Measurements from ENCODE around the gene GLIPR2.
"Not testable (repeated sequence)": the region's sequence is repeated elsewhere in the genome, so short reads cannot be mapped to it uniquely, and the experiment has no call there.

Gene GLIPR2

DNA sequence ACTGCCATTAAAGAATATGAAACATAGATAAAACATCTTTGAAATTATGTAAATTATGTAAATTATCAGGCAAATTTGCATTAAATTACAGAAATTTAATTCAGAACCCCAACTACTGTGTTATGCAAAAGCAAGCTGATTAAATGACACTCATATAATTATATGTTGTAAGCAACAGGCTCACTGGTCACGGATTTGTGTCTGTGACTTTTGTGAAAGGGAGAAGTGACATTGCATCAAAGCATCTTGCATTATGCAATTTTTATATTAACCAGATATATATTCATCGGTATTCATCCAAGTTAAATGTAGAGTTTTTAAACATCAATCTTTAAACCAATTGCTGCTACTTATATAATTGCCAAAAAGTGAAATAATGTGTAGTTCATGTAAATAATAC is 13.0 kb upstream of the GLIPR2 start:
- peak; percentile 81 to 91 for DNase-seq

DNA sequence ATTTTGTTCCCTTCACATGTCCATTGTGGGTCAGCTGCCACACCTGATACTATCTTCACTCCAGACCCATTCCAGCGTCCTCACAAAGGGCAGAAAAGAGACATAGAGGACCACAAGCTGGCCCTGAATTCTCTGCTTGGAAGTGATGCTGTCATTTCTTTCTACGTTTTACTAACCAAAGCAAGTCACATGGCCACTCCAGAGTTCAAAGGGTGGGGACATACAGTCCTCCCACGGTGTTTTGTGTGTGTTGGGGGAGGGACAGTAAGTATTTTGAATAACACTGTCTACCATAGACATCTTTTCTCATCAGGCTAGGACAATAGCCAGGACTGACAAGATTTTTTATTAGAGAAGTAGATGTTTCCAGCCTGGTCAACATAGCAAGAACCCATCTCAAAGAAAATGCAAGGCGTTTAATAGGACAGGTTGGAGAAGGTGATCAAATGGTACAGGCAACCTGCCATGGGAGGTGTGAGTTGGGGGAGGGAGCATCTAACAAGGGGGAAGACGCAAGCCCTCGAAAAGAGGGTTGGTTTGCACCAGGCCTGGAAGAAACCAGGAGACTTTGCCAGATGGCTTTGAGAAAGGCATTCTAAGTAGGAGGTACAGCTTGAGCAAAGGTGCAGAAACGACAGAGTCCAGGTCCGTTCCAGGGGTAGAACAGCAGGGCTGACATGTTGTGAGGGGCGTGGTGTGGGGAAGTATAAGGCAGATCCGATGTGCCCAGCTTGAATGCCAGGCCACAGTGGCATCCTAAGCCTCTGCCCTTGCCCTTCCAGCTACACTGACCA is 11.3 kb upstream of the GLIPR2 start:
- DNase-seq: peak; percentile 54 to 72

GRCh38 chr9:36126016-36126730 is 10.4 kb upstream of the GLIPR2 start:
- peak in 1 of 2 donors; percentile 57 for DNase-seq

DNA sequence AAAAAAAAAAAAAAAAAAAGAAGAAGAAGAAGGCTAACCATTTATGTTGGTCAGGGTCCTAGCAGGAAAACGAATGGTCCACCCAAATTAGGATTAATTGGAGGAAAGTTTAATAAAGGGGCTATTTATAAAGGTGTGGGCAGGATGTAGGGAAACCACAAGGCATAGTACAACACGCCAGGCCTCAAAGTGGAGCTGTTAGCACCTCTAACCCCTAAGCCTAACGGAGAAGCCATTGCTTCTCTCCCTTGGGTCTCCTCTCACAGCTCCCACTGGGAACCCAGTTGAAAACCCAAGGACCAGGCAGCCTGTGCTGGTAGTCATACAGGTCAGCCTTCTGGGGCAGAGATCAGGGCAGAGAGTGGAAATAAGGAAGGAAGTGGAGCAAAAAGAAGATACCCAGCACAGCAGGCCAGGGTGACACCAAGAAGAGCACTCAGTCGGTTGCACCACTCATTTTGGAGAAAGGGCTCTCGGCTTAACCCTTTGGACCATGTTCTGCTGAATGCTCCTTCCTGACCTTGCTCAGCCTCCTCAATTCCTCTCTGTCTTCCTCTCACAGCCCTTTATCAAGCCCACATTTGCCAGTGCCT is 8.8 kb upstream of the GLIPR2 start:
- peak; percentile 89 to 90 for DNase-seq

DNA sequence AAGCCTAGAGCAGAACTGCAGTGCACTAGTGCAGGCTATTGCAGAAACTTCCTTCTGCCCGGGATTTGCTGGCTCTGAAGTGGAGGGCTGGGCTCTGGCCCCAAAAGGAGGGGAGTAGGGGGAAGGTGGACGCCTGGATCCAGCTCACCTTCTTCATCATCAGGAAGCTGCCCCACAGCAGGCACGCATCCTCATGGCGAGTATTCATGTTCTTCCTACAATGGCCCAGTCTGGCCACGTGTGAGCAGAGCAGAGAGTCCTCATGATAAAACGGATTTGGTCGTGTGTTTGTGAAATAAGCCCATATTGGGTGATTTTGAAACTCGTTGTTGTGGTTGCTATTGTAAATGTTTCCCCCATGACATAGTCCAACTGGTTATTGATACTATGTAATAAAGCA is 8.2 kb upstream of the GLIPR2 start:
- peak; percentile 87 to 92 for DNase-seq

DNA sequence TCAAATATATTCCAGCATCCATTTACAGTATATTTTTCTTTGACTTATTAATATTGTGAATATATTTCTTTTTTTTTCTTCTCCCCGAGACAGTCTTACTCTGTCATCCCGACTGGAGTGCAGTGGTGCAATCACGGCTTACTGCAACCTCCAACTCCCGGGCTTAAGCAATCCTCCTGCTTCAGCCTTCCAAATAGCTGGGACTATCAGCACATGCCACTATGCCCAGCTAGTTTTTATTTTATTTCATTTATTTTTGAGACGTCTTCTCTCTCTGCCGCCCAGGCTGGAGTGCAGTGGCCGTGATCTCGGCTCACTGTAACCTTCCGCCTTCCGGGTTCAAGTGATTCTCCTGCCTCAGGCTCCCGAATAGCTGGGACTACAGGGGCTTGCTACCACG is 7.4 kb upstream of the GLIPR2 start:
- DNase-seq: peak; percentile 82 to 90

DNA sequence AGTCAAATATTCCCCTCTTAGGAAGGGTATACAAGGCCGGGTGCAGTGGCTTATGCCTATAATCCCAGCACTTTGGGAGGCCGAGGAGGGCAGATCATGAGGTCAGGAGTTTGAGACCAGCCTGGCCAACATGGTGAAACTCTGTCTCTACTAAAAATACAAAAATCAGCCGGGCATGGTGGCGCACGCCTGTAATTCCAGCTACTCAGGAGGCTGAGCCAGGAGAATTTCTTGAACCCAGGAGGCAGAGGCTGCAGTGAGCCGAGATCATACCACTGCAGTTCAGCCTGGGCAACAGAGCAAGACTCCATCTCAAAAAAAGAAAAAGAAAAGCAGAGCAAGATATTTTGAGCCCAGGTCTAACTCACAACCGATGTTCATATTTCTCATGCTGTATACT is 4.9 kb upstream of the GLIPR2 start:
- not testable (repeated sequence) for DNase-seq

- no peak for DNase-seq
These were observed 4.4 kb upstream of the GLIPR2 start for GRCh38 chr9:36132086-36132485.

- no peak for DNase-seq
These were observed 1.6 kb upstream of the GLIPR2 start for GRCh38 chr9:36134761-36135505.

GRCh38 chr9:36135741-36136271 is 727 bp upstream of the GLIPR2 start:
- no peak for DNase-seq

GRCh38 chr9:36136894-36137391 is 410 bp downstream of the GLIPR2 start:
- no peak for DNase-seq

GRCh38 chr9:36137392-36138004 is 965 bp downstream of the GLIPR2 start:
- peak; percentile 32 to 44 for DNase-seq

DNA sequence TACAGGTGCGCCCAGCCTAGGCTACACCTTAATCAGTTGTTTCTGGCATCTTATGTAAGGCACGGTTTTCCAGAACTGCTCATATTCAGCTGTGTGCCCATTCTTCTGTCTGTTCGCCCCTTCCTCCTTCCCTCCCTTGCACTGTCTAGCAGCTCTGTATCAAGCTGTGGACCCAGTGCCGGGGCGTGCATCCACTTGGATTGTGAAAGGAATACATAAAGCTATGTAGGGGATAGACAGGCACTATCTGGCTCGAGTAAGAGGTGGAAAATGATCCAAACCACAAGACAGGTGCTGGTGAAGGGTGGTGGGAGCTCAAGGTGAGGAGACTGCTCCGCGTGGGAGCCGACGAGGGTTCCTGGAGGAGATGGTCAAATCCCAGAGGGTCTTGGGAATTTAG is 2.0 kb downstream of the GLIPR2 start:
- no peak for DNase-seq

DNA sequence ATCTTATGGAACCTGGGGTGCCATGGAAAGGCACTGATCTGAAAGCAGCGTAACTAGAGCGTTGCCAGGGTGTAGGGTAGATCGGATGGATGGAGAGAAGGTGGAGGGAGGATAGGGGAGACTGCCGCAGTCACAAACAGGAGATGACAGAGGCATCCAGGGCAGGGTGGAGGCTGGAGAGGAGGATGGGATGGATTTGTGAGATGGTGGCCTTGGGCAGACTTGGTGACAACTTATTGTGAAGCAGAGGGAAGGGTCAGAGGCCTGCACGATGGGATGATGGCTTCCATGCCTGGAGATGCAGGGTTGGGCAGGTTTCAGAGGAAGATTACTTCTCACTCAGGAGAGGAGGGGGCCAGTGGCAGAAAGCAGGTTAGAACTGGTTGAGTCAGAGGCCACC is 2.4 kb downstream of the GLIPR2 start:
- DNase-seq: no peak

GRCh38 chr9:36140086-36141084 is 3.9 kb downstream of the GLIPR2 start:
- peak; percentile 86 to 89 for DNase-seq

- no peak for DNase-seq
These were observed 4.8 kb downstream of the GLIPR2 start for GRCh38 chr9:36141288-36141687.

DNA sequence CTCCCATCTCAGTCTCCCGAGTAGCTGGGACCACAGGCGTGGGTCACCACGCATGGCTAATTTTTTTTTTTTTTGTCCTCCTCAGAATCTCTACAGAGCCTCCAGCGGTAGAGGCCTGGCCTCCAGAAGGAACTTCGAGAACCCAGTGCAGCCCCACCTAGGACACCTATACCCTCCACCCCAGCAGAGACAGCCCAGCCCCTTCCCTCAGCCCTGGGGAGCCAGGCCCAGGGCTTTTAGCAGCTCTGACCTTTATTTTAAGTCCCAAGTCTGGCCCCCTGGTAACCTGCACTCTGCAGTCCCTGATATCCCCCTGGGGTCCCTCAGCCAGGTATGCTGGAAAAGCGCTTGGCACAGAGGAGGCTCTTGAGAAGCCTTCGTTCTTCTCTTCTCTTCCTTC is 5.2 kb downstream of the GLIPR2 start:
- no peak for DNase-seq

DNA sequence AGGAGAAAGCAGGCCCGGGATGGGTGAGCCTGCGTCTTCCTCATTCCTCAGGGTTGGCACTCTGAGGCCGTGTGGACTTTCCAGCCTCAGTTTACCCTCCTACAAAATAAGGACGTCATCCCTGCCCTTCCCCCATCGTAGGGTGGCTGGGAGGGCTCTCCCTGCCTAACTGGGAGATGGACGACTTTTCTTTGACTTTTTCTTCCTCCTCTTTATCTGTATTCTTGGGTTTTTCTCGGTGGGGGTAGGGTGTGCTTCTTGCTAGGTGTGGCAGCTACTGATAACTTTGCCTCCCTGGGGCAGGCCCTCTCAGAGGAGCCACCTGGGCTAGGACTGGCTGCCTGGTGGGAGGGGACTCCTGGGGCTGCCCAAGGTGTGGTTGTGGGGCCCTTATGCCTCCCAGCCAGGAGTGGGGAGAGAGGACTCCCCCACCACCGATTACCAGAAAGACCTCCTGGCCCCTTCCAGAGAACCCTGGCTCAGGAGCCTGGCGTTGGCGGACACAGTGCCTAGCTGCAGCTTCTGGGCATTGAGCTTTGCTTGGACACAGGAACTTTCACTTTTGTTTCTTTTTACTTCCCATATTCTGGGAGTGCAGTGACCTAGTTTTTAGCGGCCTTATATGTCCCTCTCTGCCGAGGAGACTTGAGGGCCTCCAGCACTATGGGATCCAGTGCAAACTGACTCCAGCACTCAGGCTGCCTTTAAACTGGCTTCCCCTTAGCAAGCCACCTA is 6.1 kb downstream of the GLIPR2 start:
- DNase-seq: peak; percentile 65 to 71

DNA sequence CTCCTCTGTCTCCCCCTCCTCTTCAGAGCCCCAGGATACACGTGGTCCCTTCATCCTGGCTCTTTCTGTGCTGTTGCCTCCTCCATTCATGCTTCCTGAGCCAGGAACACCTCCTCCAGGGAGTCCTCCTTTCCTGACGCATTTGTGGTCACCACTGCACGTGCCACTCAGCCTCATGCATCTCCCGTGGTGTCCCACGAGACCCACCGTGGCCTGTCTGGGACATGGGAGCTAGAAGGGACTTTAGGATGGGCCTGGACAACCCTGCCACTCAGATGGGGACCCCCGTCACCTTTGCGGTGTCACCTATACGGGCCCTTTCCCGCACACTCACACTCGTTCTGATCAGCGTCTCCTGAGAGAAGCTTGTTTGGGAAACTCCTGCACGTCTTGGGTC is 6.7 kb downstream of the GLIPR2 start:
- DNase-seq: peak in 1 of 2 donors; percentile 31
